Heart left ventricle (tissue), 13 donors: ENCODE measurements around the gene TRAFD1.

Source experiments
- POLR2A ChIP-seq, 2 donors: fragments of 450-650 bp; IDR thresholded peaks; one replicate each; pipeline ENCODE4 v1.6.1; 2017; ENCODE audit warnings: antibody characterized with exemption in 2 of 2, mild to moderate bottlenecking in 2 of 2, moderate library complexity in 2 of 2
- TF ChIP-seq, protein P1 (sequence below), 12 donors: fragments of 200-600 bp; sonication (generic) in 4 of 12; IDR thresholded peaks; one replicate each; pipeline versions ENCODE4 v1.5.0 to v1.8.0; 2018 to 2022; ENCODE audit warnings: antibody characterized with exemption in 12 of 12, mild to moderate bottlenecking in 5 of 12
- donor health status: ischemic (EF 13 %, LVEDD 7.1; RV severe dilation, severe dysfunction).
- donor health status: DM: no; HTN: yes; CAD: no.
- donor health status: DM: no; HTN: no; CAD: no.
- donor health status: ischemic (EF 25% LVEDD 6.9; RV normal size, moderate dysfunction).
- donor health status: ischemic (EF 25% LVEDD 5.7; RV mildly dilated, moderate dysfunction).
- donor health status: ischemic (EF 35%, LVEDD 5.7; RV mildly dilated, moderate dysfunction).
- donor health status: nonischemic (EF 11% LVEDD 7.7; RV severe dilation, severe dysfunction).
- donor health status: DM: yes; HTN: yes; CAD: no.
- donor health status: PGD.
- donor health status: ischemic (EF 29% LVEDD 5.4; RV normal size, mild dysfunction).
- donor health status: nonischemic (EF 23%, LVEDD 6.1; RV moderate dilation, normal function).

- TF ChIP-seq POLR2A (IDR thresholded peaks at IDR 0.05) = no peak
- TF ChIP-seq, protein P1, sequence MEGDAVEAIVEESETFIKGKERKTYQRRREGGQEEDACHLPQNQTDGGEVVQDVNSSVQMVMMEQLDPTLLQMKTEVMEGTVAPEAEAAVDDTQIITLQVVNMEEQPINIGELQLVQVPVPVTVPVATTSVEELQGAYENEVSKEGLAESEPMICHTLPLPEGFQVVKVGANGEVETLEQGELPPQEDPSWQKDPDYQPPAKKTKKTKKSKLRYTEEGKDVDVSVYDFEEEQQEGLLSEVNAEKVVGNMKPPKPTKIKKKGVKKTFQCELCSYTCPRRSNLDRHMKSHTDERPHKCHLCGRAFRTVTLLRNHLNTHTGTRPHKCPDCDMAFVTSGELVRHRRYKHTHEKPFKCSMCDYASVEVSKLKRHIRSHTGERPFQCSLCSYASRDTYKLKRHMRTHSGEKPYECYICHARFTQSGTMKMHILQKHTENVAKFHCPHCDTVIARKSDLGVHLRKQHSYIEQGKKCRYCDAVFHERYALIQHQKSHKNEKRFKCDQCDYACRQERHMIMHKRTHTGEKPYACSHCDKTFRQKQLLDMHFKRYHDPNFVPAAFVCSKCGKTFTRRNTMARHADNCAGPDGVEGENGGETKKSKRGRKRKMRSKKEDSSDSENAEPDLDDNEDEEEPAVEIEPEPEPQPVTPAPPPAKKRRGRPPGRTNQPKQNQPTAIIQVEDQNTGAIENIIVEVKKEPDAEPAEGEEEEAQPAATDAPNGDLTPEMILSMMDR (IDR thresholded peaks at IDR 0.05) = no peak
Measured at GRCh38 chr12:112103758-112104503, 21.4 kb upstream of the TRAFD1 start.
